ENCODE measurements around the gene CLP1.
"Not testable (repeated sequence)": the region's sequence is repeated elsewhere in the genome, so short reads cannot be mapped to it uniquely, and the experiment has no call there.

Gene CLP1

DNA sequence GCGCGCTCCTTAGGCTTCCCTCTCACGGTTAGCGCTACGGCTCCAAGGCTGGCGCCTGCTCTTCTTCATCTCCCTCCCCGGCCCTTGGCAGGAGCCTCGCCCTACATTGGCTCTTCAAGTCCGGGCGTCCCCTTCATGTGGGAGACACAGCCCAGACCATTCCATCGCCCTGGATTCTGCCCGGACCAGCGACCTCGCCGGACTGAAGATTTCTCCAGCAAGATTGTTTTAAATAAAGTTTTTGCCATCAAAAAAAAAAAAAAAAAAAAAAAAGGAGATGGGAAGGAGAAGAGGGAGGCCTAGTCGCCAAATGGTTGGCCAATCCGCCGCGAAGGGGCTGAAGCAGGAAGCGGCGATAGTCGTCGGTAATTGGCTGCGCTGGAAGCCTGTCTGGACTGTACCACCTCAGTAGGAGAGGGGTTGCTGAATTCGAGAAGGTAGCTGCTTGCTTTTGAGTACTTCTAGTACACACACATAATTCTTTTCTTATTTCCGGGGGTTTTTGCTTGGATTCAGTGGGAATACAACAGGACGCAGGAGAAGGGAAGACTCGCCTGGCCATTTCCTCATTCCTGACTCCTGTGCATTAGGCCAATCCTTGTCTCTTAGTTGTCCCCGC, 9.7 kb downstream of the CLP1 start:
- peak; percentile 88 for DNase-seq

DNA sequence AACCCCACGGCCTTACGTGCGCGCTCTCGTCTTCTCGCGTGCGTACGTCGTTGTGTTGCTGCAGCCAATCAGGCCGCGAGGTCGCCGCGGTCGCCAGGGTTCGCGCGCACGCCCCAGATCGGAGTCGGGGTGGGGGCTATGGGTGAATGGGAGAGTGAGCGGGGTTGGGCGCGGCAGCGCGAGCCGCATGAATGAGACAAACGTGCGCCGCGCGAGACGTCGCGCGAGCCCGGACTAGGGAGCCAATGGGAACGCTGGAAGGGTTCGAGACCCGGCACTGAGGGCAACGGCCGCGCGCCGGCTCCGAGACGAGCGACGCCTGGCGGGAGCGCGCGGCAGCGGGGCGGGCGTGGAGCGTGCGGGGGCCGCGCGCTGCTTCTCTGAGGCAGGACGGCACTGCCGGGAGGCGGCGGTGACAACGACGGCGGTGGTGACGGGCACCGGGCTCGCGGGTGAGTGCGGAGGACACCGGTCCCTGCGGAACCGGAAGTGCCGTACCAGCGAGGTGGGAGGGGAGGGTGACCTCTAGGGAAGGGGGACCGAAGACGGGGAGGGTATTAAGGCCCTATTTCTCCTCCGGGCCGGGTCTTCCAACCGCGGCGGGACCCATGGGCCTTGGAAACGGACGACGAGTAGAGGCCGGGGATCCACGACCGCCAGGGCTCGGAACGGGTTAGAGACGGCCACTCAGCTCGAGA, 10.3 kb downstream of the CLP1 start, which contains the start of gene ZDHHC5:
Gene ZDHHC5 (plus strand): TSS at position 379 of the 698 bp plus-strand sequence. CDS start 4,977 bp downstream, outside the sequence.
- peak; percentile 100 for DNase-seq

DNA sequence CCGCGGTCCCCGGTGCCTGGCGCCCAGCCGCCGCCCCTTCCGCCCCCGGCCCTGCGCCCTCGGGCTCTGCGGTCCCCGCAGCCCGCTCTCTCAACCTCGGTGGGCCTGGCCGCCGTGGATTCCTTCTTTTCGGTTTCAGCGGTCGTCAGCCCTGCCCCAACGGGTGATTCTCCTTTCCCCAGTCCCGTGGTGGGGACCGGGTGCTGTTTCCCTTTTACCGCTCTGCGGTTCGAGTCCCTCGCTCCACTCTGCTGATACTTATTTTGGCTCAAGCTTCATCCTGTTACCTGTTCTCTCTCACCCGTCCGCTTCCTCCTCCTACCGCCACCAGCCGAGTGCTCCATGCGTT, 10.8 kb downstream of the CLP1 start:
- DNase-seq: no peak

DNA sequence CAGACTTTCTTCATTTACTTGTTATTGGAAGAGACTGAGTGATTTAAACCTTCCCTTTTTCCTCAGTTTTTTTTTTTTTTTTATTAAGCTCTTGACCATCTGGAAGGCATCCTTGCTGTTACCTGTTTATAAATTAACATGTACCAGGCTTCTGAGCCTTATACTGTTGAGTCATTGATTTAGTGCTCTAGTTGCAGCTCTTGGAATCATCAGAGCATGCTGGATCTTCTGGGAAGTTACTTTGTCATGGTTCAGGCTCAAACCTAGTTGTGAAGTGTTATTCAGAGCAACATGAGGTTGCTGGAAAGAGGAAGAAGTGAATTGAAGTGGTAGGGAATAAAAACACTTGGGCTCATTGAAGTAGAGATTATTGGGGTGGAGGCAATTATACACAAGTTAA, 16.7 kb downstream of the CLP1 start:
- no peak for DNase-seq

DNA sequence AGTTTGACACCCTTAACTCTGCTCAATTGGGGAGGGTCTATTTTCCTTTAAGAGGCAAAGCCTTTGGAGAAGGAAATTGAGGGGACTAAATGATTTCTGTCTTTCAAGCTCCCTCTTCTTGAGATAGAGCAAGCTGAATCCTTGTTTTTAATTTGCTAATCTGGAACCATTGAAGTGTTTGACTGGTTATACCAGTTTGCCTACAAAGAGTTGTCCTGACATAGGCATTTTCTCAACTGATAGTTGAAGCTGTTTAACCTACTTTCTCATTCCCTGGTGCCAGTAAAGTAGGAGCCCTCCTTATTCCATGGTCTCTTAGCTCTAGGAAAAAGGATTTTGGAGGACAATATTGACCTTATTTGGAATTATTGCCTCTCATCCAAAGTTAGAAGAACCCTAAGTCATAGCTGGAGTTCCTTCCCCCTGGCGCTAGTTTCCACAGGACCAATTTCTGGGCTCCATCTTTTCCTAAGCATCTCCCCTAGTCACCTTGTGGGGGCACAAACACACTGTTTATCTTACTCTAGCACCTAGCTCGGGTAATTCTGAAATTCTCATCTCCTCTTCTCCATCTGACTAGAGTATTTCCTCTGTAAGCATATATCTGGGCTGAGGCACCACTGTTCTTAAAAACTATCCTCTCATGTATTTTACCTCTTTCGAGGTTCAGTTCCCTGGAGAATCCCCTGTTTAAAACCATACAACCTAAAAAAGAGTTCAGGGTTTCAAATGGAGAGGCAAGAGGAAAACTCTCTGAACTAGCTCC, 17.8 kb downstream of the CLP1 start:
- DNase-seq: no peak

DNA sequence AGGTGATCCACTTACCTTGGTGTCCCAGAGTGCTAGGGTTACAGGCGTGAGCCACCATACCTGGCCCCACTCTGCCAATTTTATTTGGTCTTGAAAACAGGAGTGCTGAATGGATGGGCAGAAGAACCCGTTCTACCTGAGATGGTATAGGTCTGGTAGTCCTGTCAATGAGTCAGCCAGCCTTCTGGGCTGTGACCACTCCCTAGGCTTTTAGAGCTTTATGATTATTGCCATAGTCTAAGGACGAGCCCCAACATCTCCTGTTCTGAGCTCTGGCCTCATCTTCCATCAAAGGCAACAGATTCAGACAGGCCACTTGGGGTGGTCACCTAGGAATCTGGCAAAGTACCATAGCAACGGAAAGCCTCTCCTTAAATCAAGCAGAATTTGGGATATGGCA, 21.8 kb downstream of the CLP1 start:
- DNase-seq: no peak

DNA sequence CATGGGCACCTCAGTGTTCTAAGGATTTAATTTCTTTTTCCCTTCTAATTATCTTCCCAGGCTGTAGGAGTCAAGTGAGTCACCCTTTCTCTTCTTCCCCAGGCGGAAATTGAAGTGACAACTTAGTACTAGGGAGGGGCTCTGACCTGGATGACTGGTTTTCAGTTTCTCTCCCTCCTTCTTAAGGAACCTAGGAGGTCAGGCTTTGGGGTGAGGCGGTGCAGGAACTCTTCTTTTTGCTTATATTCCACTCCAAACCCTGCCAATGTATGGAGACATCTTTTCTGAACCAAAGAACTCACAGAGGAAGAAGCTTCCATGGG, 23.0 kb downstream of the CLP1 start:
- DNase-seq: no peak

DNA sequence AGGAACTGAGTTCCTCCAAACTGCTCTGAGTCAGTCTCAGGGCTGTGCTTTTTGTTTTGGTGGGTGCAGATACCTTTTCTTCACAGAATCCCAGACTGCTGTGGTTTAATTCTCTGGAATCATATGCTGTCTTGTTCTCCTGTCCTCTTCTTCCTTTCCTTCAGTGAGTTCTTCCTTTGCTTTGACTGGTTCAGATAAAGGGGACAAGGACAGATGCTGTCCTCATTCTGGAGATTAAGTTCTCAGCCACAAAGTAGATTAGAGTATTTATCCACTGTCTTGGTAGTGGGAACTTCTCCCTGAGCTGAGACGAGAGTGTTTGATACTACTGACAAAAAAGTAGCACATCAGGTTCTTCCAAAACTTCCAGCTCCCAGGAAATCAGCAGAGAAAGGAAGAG, 23.6 kb downstream of the CLP1 start:
- no peak for DNase-seq

DNA sequence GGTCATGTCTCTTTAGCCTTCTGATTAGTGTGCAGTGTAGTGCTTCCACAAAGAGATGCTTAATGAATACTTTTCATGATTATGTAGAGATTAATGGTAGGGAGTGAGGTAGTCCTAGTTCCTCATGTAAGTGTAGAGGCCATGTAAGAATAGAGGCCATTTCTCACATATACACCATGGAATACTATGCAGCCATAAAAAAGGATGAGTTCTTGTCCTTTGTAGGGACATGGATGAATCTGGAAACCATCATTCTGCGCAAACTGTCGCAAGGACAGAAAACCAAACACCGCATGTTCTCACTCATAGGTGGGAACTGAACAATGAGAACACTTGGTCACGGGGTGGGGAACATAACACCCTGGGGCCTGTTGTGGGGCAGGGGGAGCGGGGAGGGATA, 32.9 kb downstream of the CLP1 start:
- DNase-seq: not testable (repeated sequence)

DNA sequence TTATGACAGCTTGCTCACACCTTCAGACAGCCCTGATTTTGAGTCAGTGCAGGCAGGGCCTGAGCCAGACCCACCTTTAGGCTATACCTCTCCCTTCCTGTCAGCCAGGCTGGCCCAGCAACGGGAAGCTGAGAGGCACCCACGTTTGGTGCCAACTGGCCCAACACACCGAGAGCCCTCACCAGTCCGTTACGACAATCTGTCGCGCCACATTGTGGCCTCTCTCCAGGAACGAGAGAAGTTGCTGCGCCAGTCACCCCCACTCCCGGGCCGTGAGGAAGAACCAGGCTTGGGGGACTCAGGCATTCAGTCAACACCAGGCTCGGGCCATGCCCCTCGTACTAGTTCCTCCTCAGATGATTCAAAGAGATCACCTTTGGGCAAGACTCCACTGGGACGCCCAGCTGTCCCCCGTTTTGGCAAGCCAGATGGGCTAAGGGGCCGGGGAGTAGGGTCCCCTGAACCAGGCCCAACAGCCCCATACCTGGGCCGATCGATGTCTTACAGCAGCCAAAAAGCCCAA, 41.3 kb downstream of the CLP1 start:
- DNase-seq: no peak

DNA sequence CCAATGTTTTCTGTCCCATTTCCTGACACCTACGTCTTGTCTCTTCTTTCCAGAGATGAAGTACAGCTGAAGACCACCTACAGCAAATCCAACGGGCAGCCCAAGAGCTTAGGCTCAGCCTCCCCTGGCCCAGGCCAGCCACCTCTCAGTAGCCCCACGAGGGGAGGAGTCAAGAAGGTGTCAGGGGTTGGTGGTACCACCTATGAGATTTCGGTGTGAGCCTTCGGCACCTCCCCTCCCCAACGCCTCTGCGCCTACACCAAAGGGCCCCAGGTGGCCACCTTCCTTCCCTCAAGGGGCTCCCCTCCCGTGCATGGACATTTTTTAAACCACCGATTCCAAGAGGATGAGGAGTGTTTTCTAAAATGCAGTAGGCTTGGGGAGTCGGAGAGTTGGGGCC, 42.3 kb downstream of the CLP1 start:
- no peak for DNase-seq

DNA sequence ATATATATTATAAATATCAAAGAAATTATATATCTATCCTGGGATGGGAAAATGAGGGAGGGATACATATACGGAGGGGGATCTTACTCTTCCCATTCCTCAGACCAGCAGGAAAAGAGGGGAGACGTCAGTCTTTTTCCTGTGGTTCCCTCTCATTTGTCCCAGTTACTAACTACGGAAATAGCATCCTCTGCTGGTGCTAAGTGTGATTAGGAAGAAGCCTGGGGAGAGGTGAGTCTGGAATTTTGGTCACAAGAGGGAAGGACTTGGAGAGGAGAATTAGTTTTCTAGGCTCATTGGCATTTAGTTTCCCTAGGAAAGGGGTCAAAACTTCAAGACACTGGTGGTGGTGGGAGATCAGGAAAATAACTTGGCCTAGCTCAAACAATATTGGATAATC, 42.9 kb downstream of the CLP1 start:
- DNase-seq: no peak

DNA sequence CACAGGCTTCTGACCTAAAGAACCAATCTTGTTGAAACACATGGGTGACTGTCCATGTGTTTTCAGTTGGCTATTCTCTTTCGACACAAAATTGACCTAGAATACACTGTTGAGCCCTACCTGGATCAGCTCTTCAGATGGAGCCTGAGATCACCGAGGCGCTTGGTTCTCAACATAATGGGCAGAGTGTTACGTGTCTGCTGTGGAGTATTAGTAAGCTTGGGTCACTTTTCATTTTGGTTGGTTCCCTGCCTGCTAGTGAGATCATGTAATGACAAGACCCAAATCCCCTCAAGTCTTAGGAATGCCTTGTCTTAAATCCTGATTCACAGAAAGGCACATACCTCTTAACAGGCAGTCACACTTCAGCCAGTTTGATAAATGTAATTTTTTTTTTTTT, 45.8 kb downstream of the CLP1 start:
- no peak for DNase-seq

DNA sequence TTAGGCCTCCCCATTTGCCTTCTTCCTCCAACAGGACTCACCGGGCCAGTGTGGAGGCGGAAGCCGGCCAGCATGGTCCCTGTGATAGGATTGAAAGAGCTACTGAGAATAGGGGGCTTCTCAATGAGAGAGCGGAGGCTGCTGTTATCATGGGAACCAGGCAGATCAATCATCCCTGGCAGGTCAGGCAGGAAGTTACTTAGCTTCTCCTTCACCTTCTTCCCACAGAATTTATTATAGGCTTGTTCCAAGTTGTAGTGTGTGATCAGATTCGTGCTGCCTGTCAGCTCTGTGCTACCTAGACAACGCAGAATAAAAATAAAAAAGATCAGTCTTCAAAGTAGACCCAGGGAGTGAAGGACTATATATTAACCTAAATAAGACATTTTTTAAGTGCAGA, 47.4 kb downstream of the CLP1 start:
- no peak for DNase-seq

DNA sequence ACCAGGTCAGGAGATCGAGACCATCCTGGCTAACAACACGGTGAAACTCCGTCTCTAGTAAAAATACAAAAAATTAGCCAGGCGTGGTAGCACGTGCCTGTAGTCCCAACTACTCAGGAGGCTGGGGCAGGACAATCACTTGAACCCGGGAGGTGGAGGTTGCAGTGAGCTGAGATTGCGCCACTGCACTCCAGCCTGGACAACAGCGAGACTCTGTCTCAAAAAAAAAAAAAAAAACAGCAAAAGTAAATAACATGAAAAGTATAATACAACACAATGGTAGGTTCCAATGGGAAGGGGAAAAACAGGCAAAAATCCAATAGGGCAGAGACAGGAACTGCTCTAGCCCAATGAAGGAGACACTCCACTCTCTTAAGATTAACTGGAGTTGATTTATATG, 47.9 kb downstream of the CLP1 start:
- DNase-seq: not testable (repeated sequence)

DNA sequence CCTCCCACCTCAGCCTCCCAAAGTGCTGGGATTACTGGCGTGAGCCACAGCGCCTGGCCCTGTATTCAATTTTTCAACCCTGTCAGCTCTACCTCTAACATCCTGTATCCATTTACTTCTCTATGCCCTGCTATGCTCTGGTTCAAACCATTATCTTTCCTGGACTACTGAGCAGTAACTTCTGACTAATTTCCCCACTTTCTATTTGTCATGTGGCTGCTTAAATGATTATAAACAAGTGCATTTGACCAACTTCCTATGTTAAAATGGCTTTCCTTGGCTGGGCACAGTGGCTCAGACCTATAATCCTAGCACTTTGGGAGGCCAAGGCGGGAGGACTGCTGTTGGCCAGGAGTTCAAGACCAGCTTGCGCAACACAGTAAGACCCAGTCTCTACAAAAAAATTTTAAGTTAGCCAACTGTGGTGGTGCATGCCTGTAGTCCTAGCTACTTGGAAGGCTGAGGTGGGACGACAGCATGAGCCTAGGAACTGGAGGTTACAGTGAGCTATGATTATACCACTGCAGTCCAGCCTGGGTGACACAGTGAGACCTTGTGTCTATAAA, 52.3 kb downstream of the CLP1 start:
- no peak for DNase-seq
